ENCODE measurements around the gene GLDC.
A peak's percentile ranks its signal among the peaks of the same experiment; 100 is the strongest.
"Not testable (repeated sequence)": the region's sequence is repeated elsewhere in the genome, so short reads cannot be mapped to it uniquely, and the experiment has no call there.

GLDC gene

DNA sequence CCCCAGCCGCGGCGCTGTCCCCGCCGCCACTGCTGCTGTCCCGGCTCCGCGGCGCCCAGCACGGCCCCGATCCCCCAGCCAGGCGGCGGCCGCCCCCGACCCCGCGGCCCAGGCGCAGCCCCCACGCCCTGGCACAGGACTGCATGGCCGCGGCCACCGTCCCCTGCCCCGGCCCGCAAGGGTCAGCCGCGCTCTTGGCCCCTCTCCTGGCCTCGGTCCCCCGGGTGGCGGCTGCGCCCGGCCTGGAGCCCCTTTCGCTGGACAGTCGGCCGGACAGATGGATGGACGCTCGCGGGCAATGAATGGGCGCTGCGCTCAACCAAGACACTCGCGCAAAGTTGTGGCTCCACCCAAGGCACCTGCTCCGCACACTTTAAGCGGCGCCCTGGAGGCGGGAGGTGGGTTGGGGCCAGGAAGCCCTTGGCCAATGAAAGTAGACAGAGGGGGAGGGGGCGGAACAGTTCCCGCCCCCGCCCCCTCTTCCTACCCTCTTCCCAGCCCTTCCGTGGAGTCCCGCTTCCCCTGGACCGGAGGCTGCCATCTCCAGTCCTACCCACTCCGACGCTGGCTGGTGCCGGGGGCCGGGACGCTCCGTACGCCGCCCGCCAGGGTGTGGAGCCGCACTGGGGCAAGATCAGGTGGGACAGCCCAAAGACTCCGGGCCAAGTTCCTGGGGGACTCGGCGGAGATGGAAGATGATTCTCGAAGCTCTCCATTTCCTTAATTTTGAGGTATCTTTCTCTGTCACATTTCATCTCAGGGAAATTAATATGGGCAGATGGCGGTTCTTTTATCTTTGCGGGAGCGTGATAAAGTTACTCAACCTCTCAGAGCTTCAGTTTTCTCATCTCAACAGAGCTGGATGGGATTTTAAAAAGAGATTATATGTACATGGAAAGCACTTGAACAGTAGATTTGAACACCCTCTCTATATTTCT lies at the start of gene GLDC:
Gene GLDC, minus strand, starts transcription at position 375 of the 938 bp plus-strand sequence. Its CDS starts 230 bp downstream, at position 145.
- peak; percentile 91 for DNase-seq (ENCODE audit: low read depth)
- peak within 1 kb of the TSS; percentile 99 for H3K4me3 ChIP-seq (ENCODE audit: low read depth, low read length)
- TF ChIP-seq, protein P1, sequence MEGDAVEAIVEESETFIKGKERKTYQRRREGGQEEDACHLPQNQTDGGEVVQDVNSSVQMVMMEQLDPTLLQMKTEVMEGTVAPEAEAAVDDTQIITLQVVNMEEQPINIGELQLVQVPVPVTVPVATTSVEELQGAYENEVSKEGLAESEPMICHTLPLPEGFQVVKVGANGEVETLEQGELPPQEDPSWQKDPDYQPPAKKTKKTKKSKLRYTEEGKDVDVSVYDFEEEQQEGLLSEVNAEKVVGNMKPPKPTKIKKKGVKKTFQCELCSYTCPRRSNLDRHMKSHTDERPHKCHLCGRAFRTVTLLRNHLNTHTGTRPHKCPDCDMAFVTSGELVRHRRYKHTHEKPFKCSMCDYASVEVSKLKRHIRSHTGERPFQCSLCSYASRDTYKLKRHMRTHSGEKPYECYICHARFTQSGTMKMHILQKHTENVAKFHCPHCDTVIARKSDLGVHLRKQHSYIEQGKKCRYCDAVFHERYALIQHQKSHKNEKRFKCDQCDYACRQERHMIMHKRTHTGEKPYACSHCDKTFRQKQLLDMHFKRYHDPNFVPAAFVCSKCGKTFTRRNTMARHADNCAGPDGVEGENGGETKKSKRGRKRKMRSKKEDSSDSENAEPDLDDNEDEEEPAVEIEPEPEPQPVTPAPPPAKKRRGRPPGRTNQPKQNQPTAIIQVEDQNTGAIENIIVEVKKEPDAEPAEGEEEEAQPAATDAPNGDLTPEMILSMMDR (IDR thresholded peaks at IDR 0.05; ENCODE audit: insufficient read depth, low read depth, low read length, missing control alignments) = no peak

DNA sequence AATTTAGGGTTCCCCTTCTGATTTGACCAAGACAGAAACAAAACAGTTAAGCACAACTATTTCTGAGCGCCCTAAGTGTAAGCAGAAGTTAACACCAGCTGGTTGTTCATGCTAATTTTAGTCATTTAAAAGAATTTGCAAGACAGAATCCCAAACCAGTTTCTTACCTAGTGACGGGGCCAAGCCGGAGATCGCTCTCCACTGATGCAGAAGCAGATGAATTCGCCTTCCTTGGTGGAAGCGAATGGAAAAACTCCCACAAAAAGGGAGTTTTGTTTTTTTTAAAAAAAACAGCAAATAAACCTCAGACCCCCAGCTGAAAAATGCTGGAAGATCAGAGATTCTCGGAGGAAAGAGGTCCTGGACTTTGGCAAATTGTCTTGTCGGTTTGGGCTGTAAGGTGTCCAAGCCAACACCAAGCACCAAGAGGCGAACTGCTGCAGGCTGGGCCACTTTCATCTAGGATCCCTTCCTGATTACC lies 47.4 kb upstream of the GLDC start:
- TF ChIP-seq, protein P1 (IDR thresholded peaks at IDR 0.05; ENCODE audit: insufficient read depth, low read depth, low read length, missing control alignments) = no peak
- no peak overlapping the region for H3K4me3 ChIP-seq (ENCODE audit: low read depth, low read length)
- peak; percentile 42 for DNase-seq (ENCODE audit: low read depth)

DNA sequence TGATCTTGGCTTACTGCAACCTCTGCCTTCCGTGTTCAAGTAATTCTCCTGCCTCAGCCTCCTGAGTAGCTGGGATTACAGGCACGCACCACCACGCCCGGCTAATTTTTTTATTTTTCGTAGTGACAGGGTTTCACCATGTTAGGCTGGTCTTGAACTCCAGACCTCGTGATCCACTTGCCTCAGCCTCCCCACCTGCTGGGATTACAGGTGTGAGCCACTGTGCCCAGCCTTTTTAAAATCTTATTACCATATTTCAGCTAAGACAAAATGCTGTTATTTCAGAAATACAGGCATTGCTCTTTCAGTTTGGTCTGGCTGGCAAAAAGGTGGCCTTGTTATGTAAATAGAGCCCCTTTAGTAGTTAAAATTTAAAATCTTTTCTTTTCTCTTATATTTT lies 46.9 kb upstream of the GLDC start:
- no peak for DNase-seq (ENCODE audit: low read depth)
- TF ChIP-seq, protein P1 (IDR thresholded peaks at IDR 0.05; ENCODE audit: insufficient read depth, low read depth, low read length, missing control alignments) = no peak
- H3K4me3 ChIP-seq (ENCODE audit: low read depth, low read length) = no peak overlapping the region

DNA sequence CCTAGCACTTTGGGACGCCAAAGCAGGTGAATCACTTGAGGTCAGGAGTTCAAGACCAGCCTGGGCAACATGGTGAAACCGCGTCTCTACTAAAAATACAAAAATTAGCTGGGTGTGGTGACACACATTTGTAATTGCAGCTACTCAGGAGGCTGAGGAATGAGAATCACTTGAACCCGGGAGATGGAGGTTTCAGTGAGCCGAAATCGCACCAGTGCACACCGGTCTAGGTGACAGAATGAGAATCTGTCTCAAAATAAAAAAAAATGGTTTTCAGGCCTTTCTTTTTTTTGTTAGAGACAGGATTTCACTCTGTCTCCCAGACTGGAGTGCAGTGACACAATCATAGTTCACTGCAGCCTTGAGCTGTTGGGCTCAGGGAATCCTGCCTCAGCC lies 45.1 kb upstream of the GLDC start:
- peak; percentile 77 for DNase-seq (ENCODE audit: low read depth)
- H3K4me3 ChIP-seq (ENCODE audit: low read depth, low read length) = not testable (repeated sequence)

DNA sequence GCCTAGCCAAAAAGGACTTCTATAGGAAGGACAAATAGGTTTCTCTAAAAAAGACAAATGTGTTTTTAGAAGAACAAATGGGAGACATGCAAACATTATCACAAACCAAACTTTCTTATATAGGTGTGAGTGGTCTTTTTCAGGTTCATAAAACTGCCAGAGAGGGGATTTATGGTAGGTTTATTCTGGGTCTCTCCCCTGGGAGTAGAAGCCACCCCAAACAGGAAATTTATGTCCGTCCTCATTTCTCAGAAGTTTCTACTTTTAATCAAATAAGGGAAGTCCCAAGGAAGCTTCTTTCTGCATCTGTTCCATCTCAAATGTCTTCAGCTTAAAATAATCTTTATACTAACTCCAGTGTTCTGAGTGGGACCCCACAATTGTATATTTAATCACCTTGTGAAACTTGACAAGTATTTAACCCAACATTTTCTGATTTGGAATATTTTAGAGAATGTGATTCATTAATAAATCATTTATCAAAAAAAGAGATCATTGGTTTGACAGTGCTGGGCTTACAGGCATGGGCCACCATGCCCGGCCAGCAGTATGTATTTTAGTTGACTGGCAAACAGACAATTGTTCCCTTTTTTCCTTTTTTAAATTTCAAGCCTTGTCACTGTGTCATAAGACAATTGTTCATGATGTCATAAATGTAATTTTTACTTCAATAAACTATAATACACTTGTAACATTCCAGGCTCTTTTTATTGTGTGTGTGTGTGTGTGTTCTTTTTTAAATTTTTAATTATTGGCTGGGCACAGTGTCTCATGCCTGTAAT lies 44.6 kb upstream of the GLDC start:
- H3K4me3 ChIP-seq (ENCODE audit: low read depth, low read length) = peak overlapping the region; percentile 5; the same call in 1 of the 2 replicates

DNA sequence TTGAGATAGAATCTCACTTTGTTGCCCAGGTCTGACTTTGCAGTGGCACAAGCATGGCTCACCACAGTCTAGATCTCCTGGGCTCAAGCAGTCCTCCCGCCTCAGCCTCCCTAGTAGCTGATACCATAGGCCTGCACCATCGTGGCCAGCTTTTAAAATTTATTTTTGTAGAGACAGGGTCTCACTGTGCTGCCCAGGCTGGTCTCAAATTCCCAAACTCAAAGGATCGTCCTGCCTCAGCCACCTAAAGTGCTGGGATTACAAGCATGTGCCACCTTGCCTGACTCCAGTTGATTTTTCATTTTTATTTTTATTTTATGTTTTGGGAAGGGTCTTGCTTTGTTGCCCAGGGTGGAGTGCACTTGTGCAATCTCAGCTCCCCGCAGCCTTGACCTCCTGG lies 41.7 kb upstream of the GLDC start:
- no peak overlapping the region for H3K4me3 ChIP-seq (ENCODE audit: low read depth, low read length)
- DNase-seq (ENCODE audit: low read depth) = no peak
- TF ChIP-seq, protein P1 (IDR thresholded peaks at IDR 0.05; ENCODE audit: insufficient read depth, low read depth, low read length, missing control alignments) = no peak

More for the DNA sequence above, 44.6 kb upstream of the GLDC start:
- peak; percentile 74 for DNase-seq (ENCODE audit: low read depth)
- TF ChIP-seq, protein P1 (IDR thresholded peaks at IDR 0.05; ENCODE audit: insufficient read depth, low read depth, low read length, missing control alignments) = no peak

DNA sequence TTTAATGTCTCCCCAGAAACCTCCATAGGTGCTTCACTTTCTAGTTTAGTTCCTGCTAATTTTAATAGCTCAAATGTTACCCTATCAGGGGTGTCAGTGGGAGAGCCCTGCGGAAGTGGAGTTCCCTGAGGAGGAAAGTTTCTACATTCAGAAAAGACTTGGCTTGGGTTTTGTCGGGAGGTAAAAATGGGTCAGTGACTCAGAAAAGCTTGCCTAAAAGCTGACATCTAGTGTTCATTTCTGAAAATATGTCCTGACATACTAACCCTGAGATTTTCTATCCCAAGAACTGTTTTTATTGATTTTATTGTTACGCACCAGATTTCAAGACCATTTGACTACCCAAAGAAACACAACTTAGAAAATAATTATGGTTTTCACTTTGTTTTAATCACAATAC lies 40.9 kb upstream of the GLDC start:
- TF ChIP-seq, protein P1 (IDR thresholded peaks at IDR 0.05; ENCODE audit: insufficient read depth, low read depth, low read length, missing control alignments) = peak; percentile 29
- no peak overlapping the region for H3K4me3 ChIP-seq (ENCODE audit: low read depth, low read length)
- peak; percentile 64 for DNase-seq (ENCODE audit: low read depth)
